GM13976 (cell line): ENCODE measurements around the gene HIGD1C.
"Not testable (repeated sequence)": the region's sequence is repeated elsewhere in the genome, so short reads cannot be mapped to it uniquely, and the experiment has no call there.

Source experiments
- DNase-seq: peaks from one replicate; pipeline ENCODE4 v3.0.0; 2012; ENCODE audit warnings: low spot score
- CTCF ChIP-seq: IDR thresholded peaks from 2 replicates; pipeline ENCODE4 v1.5.1; 2012; ENCODE audit warnings: borderline replicate concordance, mild to moderate bottlenecking; ENCODE audit not compliant: insufficient read depth; ENCODE audit errors: extremely low read depth, missing control alignments, control extremely low read depth
- in situ Hi-C: fragments of 300-500 bp; cut with MboI; formaldehyde crosslinking; loops from one replicate; pipeline ENCODE4 v1.12.0; 2022; ENCODE audit warnings: low sequenced_read_pairs, mixed read lengths, inconsistent platforms; ENCODE audit not compliant: unreplicated experiment

The HIGD1C gene

DNA sequence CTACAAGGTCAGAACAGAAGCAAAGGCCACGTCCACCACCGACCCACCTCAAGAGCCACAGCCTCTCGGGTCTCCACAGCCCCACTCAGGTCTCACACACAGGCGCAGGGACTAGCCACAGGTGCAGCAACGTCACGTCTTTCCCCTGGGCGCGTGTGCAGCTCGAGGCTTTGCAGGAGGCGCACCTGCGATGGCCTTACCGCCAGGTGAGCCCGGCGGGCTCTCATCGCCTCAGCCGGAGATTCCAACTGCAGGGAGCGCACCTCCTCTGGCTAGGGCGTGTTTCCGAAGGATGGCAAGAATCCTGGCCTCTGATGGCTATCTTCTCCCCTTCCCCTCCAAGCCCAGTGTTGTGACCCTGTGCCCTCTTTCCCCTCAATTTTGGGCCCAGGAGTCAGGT, at the start of gene HIGD1C:
Gene HIGD1C, plus strand, starts transcription at position 35 of the 400 bp plus-strand sequence. CDS start 1,455 bp downstream, outside the sequence.
- DNase-seq, result no peak
- TF ChIP-seq CTCF, result no peak
- in situ Hi-C loops, result no loop called here

GRCh38 chr12:50908479-50908878, 43.9 kb upstream of the HIGD1C start:
- in situ Hi-C loops, result not testable (repeated sequence)

DNA sequence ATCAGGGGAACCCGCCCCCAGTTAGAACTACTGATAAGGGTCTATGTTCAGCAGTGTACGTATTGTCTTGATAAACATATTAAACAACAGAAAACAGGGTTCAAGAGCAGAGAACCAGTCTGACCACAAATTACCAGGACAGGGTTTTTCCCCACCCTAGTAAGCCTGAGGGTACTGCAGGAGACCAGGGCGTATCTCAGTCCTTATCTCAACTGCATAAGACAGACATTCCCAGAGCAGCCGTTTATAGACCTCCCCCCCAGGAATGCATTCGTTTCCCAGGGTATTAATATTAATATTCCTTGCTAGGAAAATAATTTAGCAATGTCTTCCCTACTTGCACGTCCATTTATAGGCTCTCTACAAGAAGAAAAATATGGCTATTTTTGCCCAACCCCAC, 40.0 kb upstream of the HIGD1C start:
- DNase-seq, in situ Hi-C loops: not testable (repeated sequence)

More at GRCh38 chr12:50908479-50908878, 43.9 kb upstream of the HIGD1C start:
- not testable (repeated sequence) for DNase-seq

DNA sequence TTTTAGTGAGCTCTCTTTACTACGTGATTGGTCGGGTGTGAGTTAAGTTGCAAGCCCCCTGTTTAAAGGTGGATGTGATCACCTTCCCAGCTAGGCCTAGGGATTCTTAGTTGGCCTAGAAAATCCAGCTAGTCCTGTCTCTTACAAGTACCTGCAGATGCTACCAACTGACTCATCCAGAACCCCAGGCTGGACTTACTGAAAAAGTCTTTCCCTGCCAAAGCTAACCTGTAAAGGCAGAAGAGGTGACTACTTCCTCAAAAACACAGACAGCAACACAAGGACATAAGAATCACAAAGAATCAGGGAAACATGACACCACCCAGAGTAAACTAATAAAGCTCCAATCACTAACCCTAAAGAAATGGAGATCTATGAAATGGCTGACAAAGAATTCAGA, 39.1 kb upstream of the HIGD1C start:
- DNase-seq, result no peak
- TF ChIP-seq CTCF, result no peak
- in situ Hi-C loops, result no loop called here

GRCh38 chr12:50914872-50915484, 37.4 kb upstream of the HIGD1C start:
- TF ChIP-seq CTCF, result no peak
- in situ Hi-C loops, result no loop called here
- DNase-seq, result no peak

- no peak for TF ChIP-seq CTCF
- DNase-seq, result no peak
- in situ Hi-C loops, result no loop called here
Observed at GRCh38 chr12:50916292-50916691, 36.1 kb upstream of the HIGD1C start.

GRCh38 chr12:50918584-50919316, 33.6 kb upstream of the HIGD1C start:
- TF ChIP-seq CTCF, result no peak
- in situ Hi-C loops, result no loop called here
- no peak for DNase-seq

DNA sequence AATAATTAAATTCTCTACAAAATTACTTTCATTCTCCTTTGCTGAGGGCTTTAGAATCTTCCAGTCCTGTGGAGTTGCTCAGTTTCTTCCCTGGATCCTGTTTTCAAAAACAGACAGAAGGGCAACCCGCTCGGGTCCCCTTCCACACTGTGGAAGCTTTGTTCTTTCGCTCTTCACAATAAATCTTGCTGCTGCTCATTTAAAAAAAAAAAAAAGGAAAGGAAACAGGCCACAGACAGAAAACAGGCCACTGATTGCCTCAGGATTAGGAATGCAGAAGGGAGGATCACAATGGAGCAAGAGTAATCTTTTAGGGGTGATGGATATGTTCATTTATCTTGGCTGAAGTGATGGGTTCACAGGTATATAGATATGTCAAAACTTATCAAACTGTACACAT, 29.5 kb upstream of the HIGD1C start:
- in situ Hi-C loops, result no loop called here
- no peak for DNase-seq
- TF ChIP-seq CTCF, result no peak
